Measurements from ENCODE around the gene PRKCB. TPM values are rescaled to one million over a fixed set of nuclear protein-coding genes. Genes with fewer than 3 reads are reported as not detected.

The PRKCB gene
- total RNA-seq, 1 donor from 2014 or later = not detected

DNA sequence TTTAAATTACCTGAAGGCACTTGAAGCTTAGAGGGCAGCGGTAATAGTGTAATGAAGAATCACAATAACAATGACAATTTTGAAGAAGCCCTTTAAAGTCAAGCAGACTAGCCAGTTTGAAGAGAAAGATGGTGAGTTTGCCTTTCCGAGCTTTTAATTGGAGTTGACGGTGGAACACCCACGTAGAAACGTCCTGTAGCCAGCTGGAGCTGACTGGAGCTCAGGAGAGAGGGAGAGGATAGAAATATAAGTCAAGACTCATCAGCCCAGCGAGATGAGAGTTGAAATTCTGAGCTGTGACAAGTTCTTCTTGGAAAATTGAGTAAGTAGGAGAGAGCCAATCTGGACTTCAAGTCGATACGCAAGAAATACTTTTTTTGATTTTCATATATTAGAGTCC lies 328.6 kb downstream of the PRKCB start:
- DNase-seq (ENCODE audit: low read depth in 2 of 2) = no peak

- no peak for DNase-seq (ENCODE audit: low read depth in 2 of 2)
Measured at GRCh38 chr16:24165273-24165672, 329.5 kb downstream of the PRKCB start.

GRCh38 chr16:24166661-24167528 lies 331.1 kb downstream of the PRKCB start:
- no peak for DNase-seq (ENCODE audit: low read depth in 2 of 2)

DNA sequence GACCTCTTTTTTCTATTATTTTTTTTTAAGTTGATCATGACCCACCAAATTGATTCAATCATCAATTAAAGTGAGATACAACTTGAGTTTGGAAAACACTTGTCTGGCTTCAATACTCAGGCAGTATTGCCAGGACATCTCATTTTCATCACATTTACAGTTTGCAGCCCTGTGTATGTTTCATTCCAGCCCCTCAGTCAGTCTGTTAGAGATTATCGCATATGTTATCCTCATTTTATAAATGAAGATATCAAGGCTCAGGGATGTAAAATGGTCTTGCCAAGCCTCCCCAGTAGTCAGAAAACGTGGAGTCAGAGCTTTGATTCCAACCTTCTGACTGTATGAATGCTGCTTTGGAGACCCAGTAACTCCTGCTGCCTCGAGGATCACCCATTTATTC lies 333.1 kb downstream of the PRKCB start:
- no peak for DNase-seq (ENCODE audit: low read depth in 2 of 2)

DNA sequence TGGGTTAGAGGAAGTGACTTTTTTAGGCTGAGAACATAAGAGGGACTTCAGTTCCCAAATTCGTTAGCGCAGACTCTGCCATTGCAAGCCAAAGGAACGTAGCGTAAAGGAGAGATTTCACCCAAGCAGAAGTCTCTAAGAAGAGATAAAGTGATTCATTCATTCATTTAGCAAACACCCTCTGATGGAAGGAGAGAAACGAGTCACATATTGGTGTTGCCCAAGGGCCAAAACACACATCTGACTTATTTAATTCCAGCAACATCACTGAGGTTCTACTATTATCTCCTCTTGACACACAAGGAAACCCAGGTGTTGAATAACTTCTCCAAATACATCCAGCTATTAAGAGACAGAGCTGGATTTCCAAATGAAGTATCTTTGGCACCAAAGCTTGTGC lies 334.6 kb downstream of the PRKCB start:
- DNase-seq (ENCODE audit: low read depth in 2 of 2) = no peak

- no peak for DNase-seq (ENCODE audit: low read depth in 2 of 2)
Measured at GRCh38 chr16:24174504-24174903, 338.7 kb downstream of the PRKCB start.

GRCh38 chr16:24174957-24175356 lies 339.2 kb downstream of the PRKCB start:
- DNase-seq (ENCODE audit: low read depth in 2 of 2) = no peak

DNA sequence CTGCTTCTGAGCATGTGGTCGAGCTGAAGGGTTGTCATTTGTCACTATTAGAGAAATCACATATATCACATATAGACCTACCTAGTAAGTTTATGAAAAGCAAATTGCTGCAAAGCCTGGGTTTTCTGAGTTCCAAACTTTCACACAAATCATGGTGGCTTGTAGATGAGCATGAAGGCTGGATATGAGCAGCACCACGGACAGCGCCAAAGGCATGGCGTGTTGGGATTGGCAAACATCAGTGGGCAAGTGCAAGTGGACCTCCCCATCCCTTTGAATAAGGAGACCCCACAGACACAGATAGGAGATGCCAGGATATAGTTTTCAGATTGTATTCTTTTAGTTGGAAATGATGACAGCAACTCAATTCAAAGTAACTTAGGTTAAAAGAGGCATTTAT lies 342.7 kb downstream of the PRKCB start:
- no peak for DNase-seq (ENCODE audit: low read depth in 2 of 2)

DNA sequence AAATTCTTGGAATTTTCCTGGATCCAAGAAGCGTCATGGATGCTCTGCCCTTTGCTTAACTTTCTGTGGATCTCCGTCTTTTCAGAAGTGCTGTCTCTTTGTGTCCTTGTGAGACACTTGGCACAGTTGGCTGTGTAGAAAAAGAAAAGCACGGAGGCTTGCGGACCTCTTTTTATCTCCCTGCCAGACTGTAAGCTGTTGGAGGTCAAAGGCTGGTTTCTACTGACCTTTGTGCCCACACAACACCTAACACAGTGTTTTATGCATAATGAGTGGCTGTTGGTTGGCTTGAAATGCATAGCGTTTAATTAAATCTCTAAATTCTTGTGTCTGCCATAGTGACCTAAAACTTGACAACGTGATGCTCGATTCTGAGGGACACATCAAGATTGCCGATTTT lies 344.7 kb downstream of the PRKCB start:
- no peak for DNase-seq (ENCODE audit: low read depth in 2 of 2)

DNA sequence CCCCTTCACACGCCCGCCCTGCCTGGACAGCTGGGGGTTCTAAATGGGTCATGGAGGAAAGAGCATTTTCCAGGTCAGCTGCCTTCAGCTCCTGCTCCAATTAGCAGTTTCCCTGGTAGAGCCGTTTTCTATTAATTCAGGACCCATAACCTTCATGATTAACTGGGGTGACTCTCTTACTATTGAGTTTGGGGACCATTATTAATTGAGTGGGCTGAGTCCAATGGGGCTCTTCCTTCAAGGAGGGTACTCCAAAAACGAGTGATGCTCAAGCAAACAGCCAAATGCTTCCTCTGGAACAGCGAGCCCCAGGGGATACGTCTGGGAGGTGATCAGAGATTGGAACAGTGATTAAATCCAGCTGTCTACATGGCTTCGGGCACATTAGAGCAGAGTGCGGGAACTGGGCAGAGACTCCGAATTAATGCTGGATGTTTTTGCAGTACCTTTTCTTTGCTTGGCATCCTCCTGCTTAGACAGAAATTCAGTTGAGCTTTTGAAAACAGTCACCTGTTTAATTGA lies 352.3 kb downstream of the PRKCB start:
- DNase-seq (ENCODE audit: low read depth in 2 of 2) = no peak

DNA sequence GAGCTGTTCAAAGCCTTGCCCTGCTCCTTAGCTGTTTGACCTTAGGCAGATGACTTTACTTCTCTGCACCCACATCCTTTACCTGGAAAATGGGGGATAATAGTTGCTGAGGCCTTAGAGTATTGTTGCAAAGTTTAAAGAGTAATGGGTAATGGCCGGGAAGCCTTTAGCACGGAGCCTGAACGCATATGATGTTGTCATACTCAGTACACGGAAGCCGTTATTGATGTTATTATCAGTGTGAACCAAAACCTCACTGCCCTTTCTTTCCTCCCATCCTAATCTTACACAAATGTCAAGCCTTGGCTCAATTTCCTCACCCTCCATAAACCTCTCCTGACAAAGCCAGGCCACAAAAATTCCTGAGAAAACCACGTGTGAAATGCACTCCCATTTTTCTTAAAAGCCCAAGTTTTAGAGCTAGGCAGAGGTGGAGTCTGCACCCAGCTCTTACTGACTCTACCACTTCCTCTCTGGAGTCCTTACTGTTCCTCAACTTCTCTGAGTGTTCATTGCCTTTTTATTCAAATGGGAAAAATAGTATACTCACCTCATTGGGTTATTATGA lies 353.1 kb downstream of the PRKCB start:
- no peak for DNase-seq (ENCODE audit: low read depth in 2 of 2)

DNA sequence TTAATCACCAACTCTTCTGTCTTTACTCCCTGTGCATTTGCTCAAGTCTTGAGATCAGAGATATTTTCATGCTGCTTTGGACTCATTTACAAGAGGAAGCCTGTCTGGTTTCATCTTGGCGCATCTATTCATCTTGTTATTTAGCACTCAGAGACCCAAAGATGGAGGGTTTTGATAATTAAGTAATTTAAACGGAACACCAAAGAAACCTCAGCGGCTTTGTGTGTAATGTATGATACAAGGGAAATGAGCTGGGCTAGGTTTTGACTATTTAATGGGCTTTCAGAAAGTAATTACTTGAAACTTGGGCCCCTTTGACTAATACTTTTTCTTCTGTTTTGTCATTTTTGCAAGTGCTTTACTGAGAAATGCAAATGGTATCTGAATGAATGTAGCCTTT lies 354.2 kb downstream of the PRKCB start:
- DNase-seq (ENCODE audit: low read depth in 2 of 2) = no peak

DNA sequence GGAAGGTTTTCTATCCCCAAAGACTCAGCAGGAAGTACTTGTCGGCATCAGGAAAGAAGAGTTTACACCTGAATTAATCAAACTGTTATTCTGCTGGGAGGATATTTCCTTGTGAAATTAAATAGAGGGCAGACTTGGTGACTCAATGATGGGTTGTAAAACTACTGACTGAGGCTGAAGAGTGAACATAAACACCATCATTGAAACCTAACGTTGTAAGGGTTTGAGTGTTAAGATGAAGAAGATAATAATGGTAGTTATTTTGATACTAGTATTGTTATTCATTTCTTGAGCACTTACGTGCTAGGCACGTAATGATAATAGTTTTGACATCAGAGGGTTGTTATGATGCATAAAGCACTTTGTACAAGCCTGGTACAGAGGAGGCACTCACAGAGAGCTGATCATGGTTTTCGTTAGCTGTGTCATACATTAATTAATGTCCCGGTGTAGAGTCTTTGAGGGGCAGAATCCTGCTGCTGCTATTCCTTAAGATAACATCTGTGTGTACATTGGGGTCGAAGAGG lies 356.2 kb downstream of the PRKCB start:
- no peak for DNase-seq (ENCODE audit: low read depth in 2 of 2)

DNA sequence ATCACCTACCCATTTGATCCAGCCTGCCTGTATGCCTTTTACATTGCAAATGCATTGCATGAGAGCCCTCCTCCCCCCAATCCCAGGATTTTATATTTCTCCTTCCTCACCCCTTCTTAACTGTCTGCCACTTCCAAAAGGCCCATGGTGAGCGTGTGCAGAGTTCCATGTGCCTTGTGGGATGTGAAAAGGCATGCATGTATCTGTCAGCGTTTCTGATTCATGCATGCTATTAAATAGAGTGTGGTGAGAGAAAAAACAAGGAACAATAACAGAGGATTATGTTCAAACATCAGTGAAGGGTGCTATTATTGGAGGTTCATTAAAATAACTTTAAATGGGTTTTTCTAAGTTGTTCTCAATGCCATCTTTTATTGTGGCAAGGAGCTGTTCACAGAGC lies 359.4 kb downstream of the PRKCB start:
- DNase-seq (ENCODE audit: low read depth in 2 of 2) = no peak

DNA sequence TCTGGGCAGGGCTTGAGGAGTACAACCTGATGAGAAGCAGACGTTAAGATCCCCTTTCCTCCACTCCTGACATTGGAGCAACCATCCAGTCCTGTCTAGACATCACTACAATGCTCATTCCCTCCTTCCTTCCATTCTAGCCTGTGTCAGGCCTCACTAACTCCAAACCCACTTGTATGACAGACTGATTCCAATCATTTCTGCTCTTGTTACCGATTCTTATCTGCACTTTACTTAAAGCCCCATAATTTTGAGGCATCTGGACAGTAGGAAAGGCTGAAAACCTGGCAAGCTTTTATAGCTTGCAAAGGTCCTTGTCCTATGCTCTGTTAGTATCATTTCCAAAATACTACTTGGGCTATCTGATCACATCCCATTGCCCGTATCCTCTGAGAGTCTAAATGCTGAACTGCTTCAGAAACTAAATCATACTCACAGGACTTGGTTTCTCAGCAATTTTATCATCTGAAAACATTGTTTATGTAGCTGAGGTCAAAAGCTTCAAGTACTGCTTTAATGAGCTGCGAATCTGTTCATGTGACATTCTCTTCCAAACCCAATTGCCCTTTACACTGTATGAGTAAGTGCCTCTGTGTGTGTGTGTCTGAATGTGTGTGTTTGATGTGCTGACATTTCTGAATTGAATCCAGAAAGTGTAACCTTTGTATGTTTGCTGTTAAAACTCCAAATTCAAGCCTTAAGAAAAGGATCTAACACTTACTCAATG lies 363.2 kb downstream of the PRKCB start:
- DNase-seq (ENCODE audit: low read depth in 2 of 2) = no peak

GRCh38 chr16:24203675-24204074 lies 367.9 kb downstream of the PRKCB start:
- DNase-seq (ENCODE audit: low read depth in 2 of 2) = no peak

GRCh38 chr16:24204150-24204665 lies 368.4 kb downstream of the PRKCB start:
- DNase-seq (ENCODE audit: low read depth in 2 of 2) = no peak

DNA sequence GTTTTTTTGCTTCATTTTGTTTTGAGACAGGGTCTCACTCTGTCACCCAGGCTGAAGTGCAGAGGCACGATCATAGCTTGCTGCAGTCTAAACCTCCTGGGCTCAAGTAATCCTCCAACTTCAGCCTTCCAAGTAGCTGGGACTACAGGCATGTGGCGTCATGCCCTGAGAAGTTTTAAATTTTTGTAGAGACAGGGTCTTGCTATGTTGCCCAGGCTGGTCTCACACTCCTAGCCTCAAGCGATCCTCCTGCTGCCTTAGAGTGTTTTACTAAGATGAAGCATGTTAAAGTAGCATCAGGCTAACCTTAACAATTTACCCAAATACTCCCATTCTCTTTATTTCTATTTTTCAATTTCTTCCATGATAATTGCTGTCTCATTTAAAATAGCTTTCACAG lies 371.1 kb downstream of the PRKCB start:
- DNase-seq (ENCODE audit: low read depth in 2 of 2) = no peak

DNA sequence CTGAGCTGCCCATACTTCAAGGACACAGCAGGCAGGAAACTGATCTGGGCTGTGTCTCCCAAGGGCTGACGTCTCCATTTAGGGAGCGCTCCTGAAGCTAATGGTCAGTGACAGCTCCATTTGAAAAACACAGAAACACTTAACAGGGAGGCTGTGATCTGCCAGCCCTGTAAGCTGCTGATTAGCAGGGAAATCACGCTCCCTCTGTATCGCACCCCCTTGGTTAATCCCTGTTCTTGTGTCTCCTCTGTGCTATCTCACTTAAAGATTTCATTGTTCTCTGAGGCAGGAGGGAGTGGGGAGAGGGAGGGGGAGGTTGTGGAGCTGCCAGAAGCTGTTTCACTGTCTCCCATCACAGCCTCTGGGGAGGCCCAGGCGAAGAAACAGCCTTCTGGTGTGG lies 372.9 kb downstream of the PRKCB start:
- no peak for DNase-seq (ENCODE audit: low read depth in 2 of 2)

DNA sequence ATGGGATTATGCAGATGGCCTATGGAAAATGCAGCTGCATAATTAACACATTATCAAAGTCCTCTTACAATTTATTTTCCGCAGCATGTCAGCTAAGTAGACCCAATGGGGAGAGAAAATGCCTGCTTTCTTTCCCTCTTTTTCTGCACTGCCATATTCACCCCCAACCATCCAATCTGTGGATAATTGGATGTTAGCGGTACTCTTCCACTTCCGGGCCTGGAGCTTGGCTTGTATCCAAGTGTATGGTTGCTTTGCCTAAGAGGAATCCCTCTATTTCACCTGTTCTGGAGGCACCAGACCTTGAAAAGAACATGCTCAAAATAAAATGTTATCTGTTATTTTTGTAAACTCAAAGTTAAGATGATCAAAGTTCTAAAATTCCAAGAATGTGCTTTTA lies 379.2 kb downstream of the PRKCB start:
- DNase-seq (ENCODE audit: low read depth in 2 of 2) = no peak

DNA sequence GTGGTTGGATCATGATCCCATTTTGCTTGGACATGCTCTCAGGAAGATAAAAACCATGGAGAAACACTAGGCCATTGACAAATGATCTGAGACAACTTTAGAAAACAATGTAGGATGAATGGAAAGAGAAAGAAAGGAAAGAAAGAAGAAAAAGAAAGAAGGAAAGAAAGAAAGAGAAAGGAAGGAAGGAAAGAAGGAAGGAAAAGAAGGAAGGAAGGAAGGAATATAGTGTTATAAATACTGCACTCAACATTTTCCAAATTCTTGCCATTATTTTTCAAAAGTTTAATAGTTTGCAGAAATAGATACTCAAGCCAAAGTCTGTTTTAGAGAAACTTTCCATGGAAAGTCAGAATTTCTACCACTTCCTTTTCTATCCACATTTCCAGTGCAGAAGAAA lies 381.2 kb downstream of the PRKCB start:
- DNase-seq (ENCODE audit: low read depth in 2 of 2) = no peak

GRCh38 chr16:24217461-24217860 lies 381.7 kb downstream of the PRKCB start:
- DNase-seq (ENCODE audit: low read depth in 2 of 2) = no peak

All from dermis microvascular lymphatic vessel endothelial cell (primary cell).